PC-9 (cell line): ENCODE measurements around the gene KLK15. TPM values are rescaled to one million over a fixed set of nuclear protein-coding genes. Genes with fewer than 3 reads are reported as not detected.

ENCODE experiments used
- BruUV-seq: library from RNA; stranded (reverse); fragments of 400-500 nt; replicated peaks from 2 replicates; lab custom pipeline; 2021; lab: Mats Ljungman, UMichigan
- CTCF ChIA-PET: fragments of 300-600 bp; sonication (Branson Sonifier 250); formaldehyde crosslinking; loops from one replicate; lab custom pipeline; 2022; ENCODE audit warnings: antibody characterized with exemption; lab: Charles Lee
- POLR2A ChIA-PET: fragments of 300-600 bp; sonication (Branson Sonifier 250); formaldehyde crosslinking; loops from one replicate; lab custom pipeline; 2022; ENCODE audit warnings: antibody characterized with exemption; ENCODE audit not compliant: unreplicated experiment; lab: Charles Lee
- DNase-seq, 2 experiments: peaks; one replicate each; pipeline versions ENCODE4 v3.0.0 to v3.0.0-alpha.2; 2015 to 2022; ENCODE audit warnings: mixed read lengths in 1 of 2
- H2AFZ ChIP-seq: fragments of 200-600 bp; sonication (generic); 2 replicates; pipeline ENCODE4 v1.8.1; 2017; ENCODE audit warnings: antibody characterized with exemption
- H3F3A ChIP-seq: fragments of 200-600 bp; sonication (generic); 2 replicates; pipeline ENCODE4 v1.8.1; 2017; ENCODE audit warnings: antibody characterized with exemption, mild to moderate bottlenecking, low read depth; ENCODE audit not compliant: insufficient read depth
- H3K27ac ChIP-seq: fragments of 200-600 bp; sonication (generic); 2 replicates; pipeline ENCODE4 v1.6.1; 2016; ENCODE audit warnings: mixed run types
- H3K27me3 ChIP-seq: fragments of 200-600 bp; sonication (generic); 2 replicates; pipeline ENCODE4 v1.6.1; 2016; ENCODE audit warnings: low read depth, mixed run types; ENCODE audit not compliant: insufficient read depth
- H3K36me3 ChIP-seq: fragments of 200-600 bp; sonication (generic); 2 replicates; pipeline ENCODE4 v1.6.1; 2016; ENCODE audit warnings: low read depth, mixed run types
- H3K4me1 ChIP-seq: fragments of 200-600 bp; sonication (generic); replicated peaks from 2 replicates; pipeline ENCODE4 v1.6.1; 2016; ENCODE audit warnings: mixed run types; ENCODE audit not compliant: insufficient read depth
- H3K4me2 ChIP-seq: fragments of 200-600 bp; sonication (generic); 2 replicates; pipeline ENCODE4 v1.6.1; 2017; ENCODE audit warnings: mixed run types
- H3K4me3 ChIP-seq: fragments of 200-600 bp; sonication (generic); 2 replicates; pipeline ENCODE4 v1.6.1; 2016; ENCODE audit warnings: mixed run types
- H3K79me2 ChIP-seq: fragments of 200-600 bp; sonication (generic); 2 replicates; pipeline ENCODE4 v1.6.1; 2017; ENCODE audit warnings: low read depth, mixed run types
- H3K9me2 ChIP-seq: fragments of 200-600 bp; sonication (generic); 2 replicates; pipeline ENCODE4 v1.8.1; 2017; ENCODE audit warnings: mild to moderate bottlenecking; ENCODE audit not compliant: insufficient read depth
- H3K9me3 ChIP-seq: fragments of 200-600 bp; sonication (generic); 2 replicates; pipeline ENCODE4 v1.8.1; 2016; ENCODE audit warnings: low read depth; ENCODE audit not compliant: insufficient read depth
- H4K20me1 ChIP-seq: fragments of 200-600 bp; sonication (generic); 2 replicates; pipeline ENCODE4 v1.8.1; 2017; ENCODE audit not compliant: insufficient read depth
- CTCF ChIP-seq: fragments of 200-600 bp; sonication (generic); conservative IDR thresholded peaks from 2 replicates; pipeline ENCODE4 v1.6.1; 2017; ENCODE audit warnings: mixed run types, antibody characterized with exemption, mild to moderate bottlenecking, moderate library complexity
- EZH2 ChIP-seq: fragments of 200-600 bp; sonication (generic); IDR thresholded peaks from 2 replicates; pipeline ENCODE4 v1.8.0; 2017; ENCODE audit warnings: antibody characterized with exemption, low read depth
- intact Hi-C: fragments of 100-400 bp; cut with micrococcal nuclease; formaldehyde crosslinking; loops from one replicate; pipeline ENCODE4 v1.10.0; 2022; ENCODE audit not compliant: unreplicated experiment
- total RNA-seq: library from RNA; stranded (reverse); gene quantifications from 2 replicates; pipeline ENCODE4 v1.2.3, GENCODE V29; 2021

The KLK15 gene
- total RNA-seq, 1 experiment from 2014 or later = not detected

GRCh38 chr19:50790396-50790795 lies 43.0 kb downstream of the KLK15 start, which contains the start of gene ACP4:
Gene ACP4, plus strand, starts transcription at chr19:50790415. Its CDS starts 0 bp downstream, at chr19:50790415.
- no peak within 1 kb of the TSS for H3K4me3 ChIP-seq
- CTCF ChIA-PET = no interaction called here
- no peak within 1 kb of the TSS for H3K27ac ChIP-seq
- no peak for TF ChIP-seq EZH2
- TF ChIP-seq CTCF = no peak
- peaks cover 10% of the 10 kb centered on the region; the same call in 1 of the 2 replicates for H3K27me3 ChIP-seq
- intact Hi-C loops = loop anchor here (5.0 kb wide), 1 partner anchor 132 kb away; no protein-coding TSS in a partner anchor
- H3K36me3 ChIP-seq = no peaks in the 10 kb centered on the region
- DNase-seq = no peak
- H3K4me2 ChIP-seq = no peak within 1 kb of the TSS
- H4K20me1 ChIP-seq = peaks cover 5% of the 10 kb centered on the region
- POLR2A ChIA-PET = no interaction called here
- H2AFZ ChIP-seq = no peak within 1 kb of the TSS
- no peaks in the 10 kb centered on the region for H3K4me1 ChIP-seq
- peaks cover 28% of the 10 kb centered on the region for H3F3A ChIP-seq
- H3K9me2 ChIP-seq = no peaks in the 10 kb centered on the region
- H3K9me3 ChIP-seq = no peaks in the 10 kb centered on the region
- no TSS peak for BruUV-seq
- no peaks in the 10 kb centered on the region for H3K79me2 ChIP-seq

GRCh38 chr19:50785329-50785728 lies 48.0 kb downstream of the KLK15 start:
- H3K27me3 ChIP-seq = peaks cover 37% of the 10 kb centered on the region
- POLR2A ChIA-PET = no interaction called here
- no peaks in the 10 kb centered on the region; the same call in 1 of the 2 replicates for H4K20me1 ChIP-seq
- no peaks in the 10 kb centered on the region for H3K79me2 ChIP-seq
- no peak overlapping the region for H3K27ac ChIP-seq
- CTCF ChIA-PET = no interaction called here
- TF ChIP-seq CTCF (no peak), EZH2 (no peak)
- no peaks in the 10 kb centered on the region for H3K9me2 ChIP-seq
- H3K4me2 ChIP-seq = no peak overlapping the region
- BruUV-seq = no TSS peak
- H3K4me3 ChIP-seq = no peak overlapping the region
- H3K4me1 ChIP-seq = no peaks in the 10 kb centered on the region
- no peaks in the 10 kb centered on the region; the same call in 1 of the 2 replicates for H3F3A ChIP-seq
- intact Hi-C loops = no loop called here
- H3K9me3 ChIP-seq = no peaks in the 10 kb centered on the region
- no peaks in the 10 kb centered on the region for H3K36me3 ChIP-seq
- no peak for DNase-seq
- H2AFZ ChIP-seq = no peak overlapping the region

GRCh38 chr19:50784710-50785109 lies 48.7 kb downstream of the KLK15 start:
- no peaks in the 10 kb centered on the region; the same call in 1 of the 2 replicates for H4K20me1 ChIP-seq
- H3K9me2 ChIP-seq = no peaks in the 10 kb centered on the region
- H3K4me3 ChIP-seq = no peak overlapping the region
- no peaks in the 10 kb centered on the region for H3K36me3 ChIP-seq
- no peak for TF ChIP-seq EZH2
- no peak for TF ChIP-seq CTCF
- H3K4me1 ChIP-seq = no peaks in the 10 kb centered on the region
- intact Hi-C loops = loop anchor here (5.0 kb wide), 2 partner anchors 247 to 313 kb away; no protein-coding TSS in a partner anchor
- peaks cover 43% of the 10 kb centered on the region for H3K27me3 ChIP-seq
- no peak overlapping the region for H3K27ac ChIP-seq
- no peaks in the 10 kb centered on the region; the same call in 1 of the 2 replicates for H3F3A ChIP-seq
- ChIA-PET CTCF (no interaction called here), POLR2A (no interaction called here)
- no TSS peak for BruUV-seq
- H3K4me2 ChIP-seq = no peak overlapping the region
- no peaks in the 10 kb centered on the region for H3K9me3 ChIP-seq
- no peak overlapping the region for H2AFZ ChIP-seq
- DNase-seq = no peak
- no peaks in the 10 kb centered on the region for H3K79me2 ChIP-seq
